ENCODE results near the gene EML5.

EML5 gene

GRCh38 chr14:88612981-88613380, 179.8 kb downstream of the EML5 start:
- no peak for DNase-seq

- no peak for DNase-seq
Observed at GRCh38 chr14:88611878-88612277, 180.9 kb downstream of the EML5 start.

- DNase-seq, result no peak
Observed at GRCh38 chr14:88607829-88608228, 184.9 kb downstream of the EML5 start.

GRCh38 chr14:88605594-88605993, 187.2 kb downstream of the EML5 start:
- DNase-seq, result no peak

- DNase-seq, result no peak
Observed at GRCh38 chr14:88604212-88604611, 188.5 kb downstream of the EML5 start.

- DNase-seq, result peak; percentile 49
Observed at GRCh38 chr14:88599761-88600439, 192.9 kb downstream of the EML5 start.

GRCh38 chr14:88599326-88599725, 193.4 kb downstream of the EML5 start:
- no peak for DNase-seq

GRCh38 chr14:88598097-88598675, 194.6 kb downstream of the EML5 start:
- no peak for DNase-seq

GRCh38 chr14:88597601-88598000, 195.2 kb downstream of the EML5 start:
- DNase-seq, result no peak

GRCh38 chr14:88597038-88597437, 195.7 kb downstream of the EML5 start:
- DNase-seq, result no peak

- no peak for DNase-seq
Observed at GRCh38 chr14:88592031-88592430, 200.7 kb downstream of the EML5 start.

GRCh38 chr14:88590173-88590572, 202.6 kb downstream of the EML5 start:
- no peak for DNase-seq

GRCh38 chr14:88588081-88588480, 204.7 kb downstream of the EML5 start:
- no peak for DNase-seq

- DNase-seq, result no peak
Observed at GRCh38 chr14:88584451-88584850, 208.3 kb downstream of the EML5 start.

- DNase-seq, result no peak
Observed at GRCh38 chr14:88576222-88576621, 216.5 kb downstream of the EML5 start.

GRCh38 chr14:88572117-88572516, 220.6 kb downstream of the EML5 start:
- no peak for DNase-seq

GRCh38 chr14:88568196-88568595, 224.6 kb downstream of the EML5 start:
- no peak for DNase-seq

- DNase-seq, result no peak
Observed at GRCh38 chr14:88565427-88565826, 227.3 kb downstream of the EML5 start.

- DNase-seq, result no peak
Observed at GRCh38 chr14:88563845-88564244, 228.9 kb downstream of the EML5 start.

GRCh38 chr14:88562831-88563686, 229.7 kb downstream of the EML5 start, which contains the start of gene ZC3H14:
Gene ZC3H14, plus strand, starts transcription at chr14:88563037. Its CDS starts 97 bp downstream, at chr14:88563134.
- peak; percentile 85 for DNase-seq

GRCh38 chr14:88562532-88562830, 230.3 kb downstream of the EML5 start:
- no peak for DNase-seq

Measured in stimulated activated CD4-positive, alpha-beta T cell treated with anti-CD3 and anti-CD28 coated beads, Interleukin-1b, Interleukin-23, amount 100 ng/mL, for 48 hours (primary cell).